Activated CD8-positive, alpha-beta memory T cell treated with anti-CD3 and anti-CD28 coated beads, Interleukin-2, amount 50 U/mL, for 24 hours (primary cell): Measurements from ENCODE around the gene IGFL2.
"Not testable (repeated sequence)": the region's sequence is repeated elsewhere in the genome, so short reads cannot be mapped to it uniquely, and the experiment has no call there.

Experiments
- DNase-seq: peaks from one replicate; pipeline ENCODE4 v3.0.0-alpha.2; 2020; ENCODE audit errors: extremely low read depth

Gene IGFL2

DNA sequence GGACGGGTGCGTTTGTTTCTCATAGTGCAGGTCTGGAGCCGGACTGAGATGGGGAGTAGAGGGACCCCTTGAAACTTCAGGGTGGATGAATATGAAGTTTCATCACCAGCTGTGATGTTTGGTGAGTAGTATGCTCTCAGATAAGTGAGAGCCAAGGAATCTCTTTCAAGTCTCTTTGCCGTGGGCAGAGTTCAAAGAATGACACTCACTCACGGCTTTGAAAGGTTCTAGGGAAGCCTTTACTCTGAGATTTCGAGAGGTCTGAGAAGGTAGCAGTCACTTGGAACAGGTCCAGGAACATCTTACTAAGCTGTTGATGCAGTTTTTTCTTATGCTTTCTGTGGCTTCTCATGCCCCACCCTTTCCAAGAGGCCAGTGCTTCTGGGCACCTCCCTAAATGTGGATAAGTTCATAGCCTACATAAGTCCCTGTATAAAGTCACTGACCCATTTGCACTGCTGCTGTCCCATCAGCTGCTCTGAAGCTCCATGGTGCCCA is at the start of gene IGFL2:
TSS of gene IGFL2 (plus strand) at position 448 of the 498 bp plus-strand sequence. CDS start at position 489, 41 bp downstream.
- DNase-seq: no peak

DNA sequence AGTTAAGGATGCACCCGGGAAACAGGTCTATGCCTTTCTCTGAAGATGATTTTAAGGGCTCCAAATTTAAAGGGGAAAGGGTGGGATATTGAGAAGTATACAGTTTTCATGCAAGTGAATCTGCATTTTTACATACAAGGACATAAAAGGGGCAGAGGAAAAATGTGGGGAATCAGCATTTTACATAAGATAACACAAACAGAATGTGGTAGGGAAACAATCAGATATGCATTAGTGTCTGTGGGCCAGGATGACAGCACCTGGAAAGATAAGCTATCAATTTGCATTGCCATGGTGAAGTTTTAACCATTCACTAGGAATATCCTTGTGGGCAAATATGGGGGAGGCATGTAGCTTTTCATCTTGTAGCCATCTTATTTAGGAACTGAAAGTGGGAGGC is 47.7 kb upstream of the IGFL2 start:
- DNase-seq: no peak

DNA sequence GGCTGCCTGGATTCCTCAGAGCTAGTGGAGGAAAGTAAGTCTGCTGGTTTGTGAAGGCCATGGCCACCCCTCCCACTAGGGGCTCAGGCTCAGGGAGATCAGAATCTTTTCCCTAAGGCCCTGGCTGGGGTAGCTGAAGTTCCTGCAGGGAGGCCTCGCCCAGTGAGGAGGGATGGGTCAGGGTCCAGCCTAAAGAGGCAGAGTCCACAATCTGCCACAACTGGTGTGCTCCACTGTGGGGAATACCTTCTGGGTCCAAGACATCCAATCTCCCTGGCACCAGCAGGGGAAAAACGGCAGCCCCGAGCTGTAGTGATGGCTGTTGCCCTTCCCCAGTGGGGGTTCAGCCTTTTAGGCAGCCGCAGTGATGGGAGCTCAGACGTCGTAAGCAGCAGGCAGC is 46.7 kb upstream of the IGFL2 start:
- DNase-seq: no peak

DNA sequence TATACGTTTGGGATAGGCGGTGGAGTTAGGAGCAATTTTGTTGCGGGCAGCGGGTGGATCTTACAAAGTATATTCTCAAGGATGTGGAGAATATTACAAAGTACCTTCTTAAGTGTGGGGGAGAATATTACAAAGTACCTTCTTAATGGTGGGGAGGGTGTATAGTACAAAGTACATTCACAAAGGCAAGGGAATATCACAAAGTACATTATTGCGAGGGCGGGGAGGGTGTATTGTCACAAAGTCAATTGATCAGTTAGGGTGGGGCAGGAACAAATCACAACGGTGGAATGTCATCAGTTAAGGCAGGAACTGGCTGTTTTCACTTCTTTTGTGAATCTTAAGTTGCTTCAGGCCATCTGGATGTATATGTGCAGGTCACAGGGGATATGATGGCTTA is 45.7 kb upstream of the IGFL2 start:
- not testable (repeated sequence) for DNase-seq

DNA sequence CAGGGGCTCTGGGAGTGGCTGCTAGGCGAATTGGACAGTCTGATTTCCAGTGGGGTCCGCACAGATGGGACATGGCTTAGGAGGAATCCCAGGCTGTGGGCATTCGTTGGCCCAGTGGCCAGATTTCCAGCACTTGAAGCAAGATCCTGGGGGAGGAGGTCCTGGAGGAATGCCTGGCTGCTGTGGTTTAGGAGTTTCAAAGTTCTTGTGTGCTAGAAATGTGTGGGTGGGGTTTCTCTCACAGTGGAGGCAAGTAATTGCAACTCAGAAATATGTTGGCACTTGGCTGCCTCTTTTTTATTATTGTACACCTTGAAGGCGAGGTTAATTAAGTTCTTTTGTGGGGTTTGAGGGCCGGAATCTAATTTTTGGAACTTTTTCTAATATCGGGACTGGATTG is 40.7 kb upstream of the IGFL2 start:
- DNase-seq: no peak

DNA sequence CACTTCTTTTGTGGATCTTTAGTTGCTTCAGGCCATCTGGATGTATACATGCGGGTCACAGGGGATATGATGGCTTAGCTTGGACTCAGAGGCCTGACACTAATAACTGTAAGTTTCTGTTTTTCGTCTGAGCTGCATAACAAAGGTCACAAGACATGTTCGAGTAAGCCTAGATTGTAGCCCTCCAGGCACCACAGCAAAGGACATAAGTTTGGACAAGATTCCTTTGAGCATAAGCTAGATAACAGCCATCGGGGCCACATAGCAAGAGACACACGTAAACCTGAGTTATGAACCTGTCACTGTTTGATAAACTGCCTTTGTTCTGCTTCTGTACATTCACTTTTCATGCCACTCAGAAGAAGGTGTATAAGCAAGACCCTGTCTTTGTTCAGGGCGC is 38.2 kb upstream of the IGFL2 start:
- DNase-seq: no peak

DNA sequence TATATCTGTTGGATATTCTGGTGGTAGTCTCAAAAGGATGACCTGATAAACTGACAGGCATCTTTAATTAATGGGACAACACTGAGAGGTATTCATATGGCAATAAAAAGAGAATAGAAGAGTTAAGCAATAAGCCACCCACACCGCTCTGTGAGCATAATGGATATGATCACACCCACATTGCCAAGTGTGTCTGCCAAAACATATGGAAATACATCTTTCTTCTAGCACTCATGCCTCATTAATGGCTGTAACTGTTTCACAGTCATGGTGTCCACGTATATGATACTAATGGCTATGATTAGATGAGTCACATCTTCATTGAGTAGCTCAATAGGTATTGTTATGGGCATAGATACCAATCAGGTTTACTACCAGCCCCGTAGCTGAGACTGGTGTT is 36.7 kb upstream of the IGFL2 start:
- DNase-seq: no peak

DNA sequence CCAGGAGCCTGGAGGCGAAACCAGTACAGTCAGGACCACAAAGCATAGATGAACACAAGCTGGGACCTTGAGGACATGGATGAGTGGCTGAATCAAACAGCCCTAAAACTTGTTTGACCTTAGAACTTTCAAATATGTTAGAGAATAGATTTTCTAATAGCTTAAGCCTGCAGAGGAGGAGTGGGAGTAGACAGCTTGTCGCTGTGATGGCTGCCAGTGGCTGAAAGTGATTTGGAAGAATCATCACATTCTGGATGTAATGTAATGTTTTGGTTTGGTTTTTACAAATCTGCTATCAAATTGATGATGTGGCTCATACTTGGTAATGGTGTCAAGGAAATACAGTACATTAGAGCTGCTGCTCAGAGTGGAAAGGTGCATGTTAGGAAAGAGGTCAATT is 35.5 kb upstream of the IGFL2 start:
- DNase-seq: no peak

DNA sequence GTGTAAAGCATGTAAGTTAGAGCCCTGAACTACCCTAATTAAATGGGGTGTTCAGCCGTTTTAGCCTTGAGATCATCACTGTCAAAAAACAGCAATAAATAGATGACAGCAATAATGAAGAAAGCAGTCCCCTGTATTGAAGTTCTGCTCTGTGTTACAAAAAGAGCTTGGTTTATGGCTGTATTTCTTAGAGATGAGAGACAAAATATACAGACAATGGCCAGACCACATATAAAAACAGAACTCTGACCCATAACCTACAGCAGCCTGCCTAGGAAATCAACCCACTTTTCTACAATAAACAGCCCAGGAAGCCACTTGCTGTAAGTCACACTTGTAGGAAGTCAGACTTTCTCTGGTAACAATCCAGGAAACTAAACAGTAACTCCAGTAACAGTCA is 34.3 kb upstream of the IGFL2 start:
- no peak for DNase-seq

DNA sequence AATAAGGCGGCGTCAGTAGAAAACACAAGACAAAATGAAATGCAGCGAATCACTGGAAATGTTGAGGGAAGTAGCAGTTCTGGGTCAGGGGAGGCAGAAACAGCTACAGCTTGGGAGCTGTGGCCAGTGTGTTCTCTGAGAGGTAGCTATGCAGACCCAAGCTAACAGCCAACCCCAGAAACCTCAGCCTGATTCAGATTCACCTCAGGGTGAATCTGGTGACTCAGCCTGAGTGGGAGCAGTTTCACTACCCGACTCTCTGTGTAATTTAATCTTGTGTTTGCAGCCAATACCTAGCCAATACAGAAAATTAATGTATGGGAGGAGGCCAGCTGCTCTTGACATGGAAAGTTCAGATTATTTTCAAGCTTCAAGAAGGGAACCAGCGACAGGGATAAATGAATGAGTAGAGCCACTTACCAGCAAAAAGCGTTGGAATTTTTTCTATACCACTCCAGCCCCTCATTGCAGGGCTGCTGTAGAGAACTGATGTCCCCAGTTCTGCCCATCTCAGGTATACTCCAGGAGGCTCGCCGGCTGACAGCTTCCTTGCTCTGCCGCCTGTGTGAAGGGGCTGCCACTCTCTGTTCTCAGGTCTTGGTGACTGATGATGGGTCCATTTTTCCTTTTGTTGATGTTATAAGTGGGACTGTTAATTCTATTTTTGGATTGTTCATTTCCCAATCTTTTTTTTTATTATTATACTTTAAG is 32.5 kb upstream of the IGFL2 start:
- DNase-seq: peak; percentile 10

DNA sequence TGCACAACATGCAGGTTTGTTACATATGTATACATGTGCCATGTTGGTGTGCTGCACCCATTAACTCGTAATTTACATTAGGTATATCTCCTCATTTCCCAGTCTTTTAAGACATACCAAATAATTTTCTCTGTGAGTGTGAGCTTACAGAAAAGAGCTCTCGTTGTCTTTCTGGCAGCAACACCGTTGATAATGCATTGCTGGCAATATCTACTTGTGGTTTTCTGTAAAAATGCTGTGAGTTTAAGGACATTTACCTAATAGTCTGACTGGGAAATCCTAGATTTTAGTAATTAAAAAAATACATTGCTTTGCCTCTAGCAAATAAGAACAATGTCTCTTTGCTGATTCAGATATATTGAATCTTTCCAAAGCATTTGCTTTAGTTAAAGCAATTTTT is 31.9 kb upstream of the IGFL2 start:
- DNase-seq: no peak

DNA sequence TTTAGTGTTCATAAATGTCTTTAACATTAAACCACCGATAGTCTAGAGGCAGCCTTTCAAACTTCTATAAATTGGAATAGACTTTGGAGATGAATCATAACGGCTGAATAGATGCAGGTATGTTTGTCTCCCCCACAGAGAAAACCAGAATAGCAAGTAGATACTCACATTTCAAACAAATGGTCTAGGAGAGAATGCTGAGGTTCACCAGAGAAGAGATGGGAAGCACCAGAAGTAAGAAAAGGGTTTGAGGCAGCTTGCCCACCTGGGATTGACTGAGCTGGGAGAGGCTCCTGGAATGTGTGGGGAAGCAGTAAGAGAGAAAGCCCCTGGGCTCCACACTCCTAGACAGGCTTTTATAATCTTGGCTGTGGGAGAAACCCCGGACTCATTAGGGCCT is 29.9 kb upstream of the IGFL2 start:
- DNase-seq: no peak

DNA sequence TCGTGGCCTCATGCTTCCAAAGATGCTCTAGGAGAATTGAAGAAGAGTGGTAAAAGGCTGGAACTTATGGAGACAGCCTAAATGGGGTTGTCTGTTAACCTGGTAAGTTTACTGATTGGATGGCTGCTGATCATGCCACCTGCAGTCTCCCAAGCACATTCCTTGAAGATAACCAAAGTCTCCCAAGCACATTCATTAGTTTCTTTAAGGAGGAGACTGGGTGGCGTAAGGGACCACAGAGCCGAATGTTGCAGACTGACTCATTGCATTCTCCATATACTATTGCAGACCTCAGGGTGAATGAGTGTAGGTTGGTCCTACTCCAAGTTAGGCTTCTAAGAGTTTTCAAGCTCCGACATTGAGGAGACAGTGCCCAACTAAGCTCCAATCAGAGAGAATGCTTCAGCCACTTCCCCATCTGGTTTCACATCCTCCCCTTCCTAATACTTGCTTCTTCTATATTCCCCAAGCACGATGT is 23.4 kb upstream of the IGFL2 start, which contains the start of gene IGFL3:
TSS of gene IGFL3 (minus strand) at position 51 of the 478 bp plus-strand sequence. CDS start at position 12, 39 bp downstream.
- DNase-seq: no peak

DNA sequence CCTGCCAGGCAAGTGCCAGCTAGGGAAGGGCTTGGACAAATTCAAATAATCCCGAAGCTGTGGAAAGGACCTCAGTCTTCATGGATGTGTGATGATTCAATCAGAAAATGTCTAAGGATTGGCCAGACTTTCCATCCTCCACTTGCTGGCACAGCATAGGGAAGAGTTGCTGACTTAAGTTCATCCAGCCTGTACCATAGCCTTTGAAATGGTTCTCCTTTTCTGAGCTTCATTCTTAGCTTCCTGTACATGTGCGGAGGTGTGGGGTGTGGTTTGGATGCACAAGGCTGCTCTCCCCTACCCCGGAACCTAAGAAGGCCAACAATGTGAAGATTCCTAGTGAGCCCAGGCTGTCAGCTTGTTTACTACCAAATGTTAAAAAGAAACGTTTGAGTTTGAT is 22.6 kb upstream of the IGFL2 start:
- no peak for DNase-seq

DNA sequence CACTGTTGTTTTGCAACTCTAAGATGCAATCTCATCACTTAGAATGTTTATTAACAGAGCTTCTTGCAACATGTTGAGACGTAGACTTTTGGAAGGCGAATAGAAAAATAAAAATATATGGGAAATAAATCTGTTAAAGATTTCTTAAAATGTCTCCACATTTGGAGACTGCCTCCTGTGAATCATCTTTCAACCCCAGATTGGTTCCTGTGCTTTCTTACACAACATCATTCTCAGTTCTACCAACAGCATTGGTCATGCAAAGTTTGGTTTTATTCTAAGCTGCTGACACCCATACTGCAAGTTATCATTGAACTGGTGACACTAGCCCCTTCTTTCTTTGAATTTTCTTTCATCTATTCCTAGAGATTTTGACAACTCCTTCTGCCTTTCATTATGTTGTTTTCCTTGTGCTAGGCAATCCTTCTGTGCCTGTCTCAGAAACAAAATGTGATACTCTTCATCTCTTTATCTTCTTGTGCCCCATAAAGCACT is 21.9 kb upstream of the IGFL2 start:
- DNase-seq: no peak

DNA sequence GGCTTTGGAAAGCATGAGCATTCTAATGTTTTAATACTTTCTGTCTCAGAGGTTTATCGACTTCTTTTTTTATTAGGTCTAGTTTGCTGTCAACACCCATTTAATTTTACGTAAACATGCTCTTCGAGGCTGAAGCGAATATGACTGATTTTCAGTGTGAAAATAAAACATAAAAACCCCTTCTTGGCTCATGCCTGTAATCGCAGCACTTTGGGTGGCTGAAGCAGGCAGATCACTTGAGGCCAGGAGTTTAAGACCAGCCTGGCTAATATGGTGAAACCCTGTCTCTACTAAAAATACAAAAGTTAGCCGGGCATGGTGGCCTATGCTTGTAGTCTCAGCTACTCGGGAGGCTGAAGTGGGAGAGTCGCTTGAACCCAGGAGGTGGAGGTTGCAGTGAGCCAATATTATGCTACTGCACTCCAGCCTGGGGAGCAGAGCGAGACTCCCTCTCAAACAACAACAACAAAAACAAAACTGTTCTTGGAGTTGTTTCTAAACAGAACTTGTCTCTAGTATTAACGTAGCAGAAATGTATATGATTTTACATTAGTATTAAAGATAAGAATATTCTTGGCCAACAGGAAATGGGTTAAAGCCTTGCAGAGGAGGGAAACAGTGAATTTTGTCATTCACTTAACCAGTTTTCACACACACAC is 16.4 kb upstream of the IGFL2 start:
- no peak for DNase-seq

DNA sequence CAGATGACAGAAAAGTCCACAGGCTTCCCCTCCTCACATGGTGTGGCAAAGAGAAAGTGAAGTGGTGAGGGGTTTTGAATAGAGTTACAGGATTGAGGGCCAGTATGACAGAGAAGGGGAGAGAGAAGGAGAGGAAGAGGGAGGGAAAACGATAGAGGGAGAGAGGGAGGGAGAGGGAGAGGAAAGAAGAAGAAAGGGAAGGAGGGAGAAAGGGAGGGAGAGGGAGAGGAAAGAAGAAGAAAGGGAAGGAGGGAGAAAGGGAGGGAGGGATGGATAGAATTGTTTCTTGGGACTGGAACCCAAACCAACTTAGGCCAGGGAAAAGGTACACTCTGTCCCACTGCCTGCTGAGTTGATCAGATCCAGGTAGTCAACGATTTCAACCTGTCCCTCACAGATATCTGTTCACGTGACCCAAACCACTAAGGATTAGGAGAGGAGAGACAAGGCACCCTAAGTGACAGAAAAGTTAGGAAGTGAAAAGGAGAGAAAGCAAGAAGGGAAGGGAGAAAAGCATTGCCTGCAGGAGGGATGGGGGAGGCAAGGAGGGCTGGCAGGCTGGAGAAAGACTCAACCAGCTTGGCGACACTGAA is 15.4 kb upstream of the IGFL2 start:
- no peak for DNase-seq

DNA sequence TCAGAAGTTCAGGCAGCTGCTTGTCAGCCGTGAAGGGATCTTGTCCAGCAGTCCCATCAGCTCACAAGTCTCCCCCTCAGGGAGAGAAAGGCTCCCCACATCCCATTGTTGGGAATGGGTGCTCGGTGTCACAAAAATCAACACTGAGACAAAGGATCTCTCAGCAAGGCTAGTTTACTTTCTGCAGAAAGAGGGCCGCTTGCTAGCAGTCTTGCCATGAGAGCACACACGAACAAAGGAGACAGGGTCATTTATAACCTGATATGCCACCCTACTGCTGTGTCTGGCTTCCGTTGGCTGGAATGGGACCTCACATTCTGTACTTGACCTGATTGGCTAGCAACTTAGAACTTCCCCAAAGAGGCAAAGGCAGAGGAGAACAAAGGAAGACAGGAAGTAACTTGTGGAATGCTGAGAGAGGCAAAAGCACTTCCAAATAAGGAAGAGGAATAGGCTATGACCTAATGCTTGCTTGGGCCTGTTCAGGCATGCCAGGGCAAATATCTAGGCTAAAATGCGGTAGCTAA is 14.9 kb upstream of the IGFL2 start:
- no peak for DNase-seq

DNA sequence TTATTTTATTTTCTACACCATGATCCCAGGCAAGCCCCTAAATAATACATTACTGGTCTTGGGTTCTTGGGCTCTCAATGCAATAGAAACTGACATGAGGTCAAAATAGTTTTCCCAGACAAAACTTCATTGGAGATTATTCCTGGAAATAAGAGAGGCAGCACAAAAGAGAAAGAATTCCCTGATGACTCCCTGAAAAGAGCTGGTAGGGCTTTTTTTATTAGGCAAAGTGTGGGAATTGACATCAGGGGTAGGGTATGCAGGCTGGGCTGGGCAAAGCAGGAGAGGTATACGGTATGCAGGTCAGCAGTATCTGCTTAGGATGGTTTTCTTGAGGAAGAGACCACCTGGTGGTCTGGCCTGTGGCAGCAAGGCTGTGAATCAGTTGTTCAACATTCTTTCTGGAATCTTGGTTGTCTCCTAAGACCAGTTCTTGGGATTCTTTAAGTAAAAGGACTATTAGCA is 14.2 kb upstream of the IGFL2 start:
- DNase-seq: no peak

DNA sequence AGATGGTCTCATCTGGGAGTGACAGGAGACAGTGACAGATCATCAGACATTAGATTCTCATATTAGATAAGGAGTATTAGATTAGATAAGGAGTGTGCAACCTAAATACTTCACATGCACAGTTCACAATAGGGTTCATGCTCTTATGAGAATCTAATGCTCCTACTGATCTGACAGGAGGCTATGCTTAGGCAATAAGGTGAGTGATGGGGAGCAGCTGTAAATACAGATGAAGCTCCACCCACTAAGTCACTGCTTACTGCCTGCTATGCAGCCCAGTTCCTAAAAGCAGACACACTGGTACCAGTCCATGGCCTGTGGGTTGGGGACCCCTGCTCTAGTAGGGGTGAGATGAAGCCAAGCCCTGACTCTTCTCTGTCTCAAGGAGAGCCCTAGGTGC is 13.5 kb upstream of the IGFL2 start:
- no peak for DNase-seq

DNA sequence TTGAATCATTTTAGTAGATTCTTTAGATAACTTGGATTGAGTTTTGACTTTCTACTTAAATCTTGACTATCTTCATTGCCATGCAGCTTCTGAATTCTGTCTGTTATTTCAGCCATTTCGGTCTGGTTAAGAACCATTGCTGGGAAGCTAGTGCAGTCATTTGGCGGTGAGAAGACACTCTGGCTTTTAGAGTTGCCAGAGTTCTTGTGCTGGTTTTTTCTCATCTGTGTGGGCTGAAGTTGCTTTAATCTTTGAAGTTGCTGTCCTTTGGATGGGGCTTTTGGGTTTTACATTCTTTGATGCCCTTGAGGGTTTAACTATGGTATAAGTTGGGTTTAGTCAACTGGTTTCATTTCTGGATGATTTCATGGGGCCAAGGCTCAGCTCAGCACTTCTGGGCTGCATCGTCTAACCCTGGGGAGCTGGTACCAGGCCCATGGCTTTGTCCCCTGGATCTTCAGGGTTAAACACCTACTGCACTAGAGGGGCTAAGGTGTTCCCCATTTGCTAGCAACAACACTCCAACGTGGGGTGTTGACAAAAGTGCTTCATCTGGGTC is 10.0 kb upstream of the IGFL2 start:
- no peak for DNase-seq

DNA sequence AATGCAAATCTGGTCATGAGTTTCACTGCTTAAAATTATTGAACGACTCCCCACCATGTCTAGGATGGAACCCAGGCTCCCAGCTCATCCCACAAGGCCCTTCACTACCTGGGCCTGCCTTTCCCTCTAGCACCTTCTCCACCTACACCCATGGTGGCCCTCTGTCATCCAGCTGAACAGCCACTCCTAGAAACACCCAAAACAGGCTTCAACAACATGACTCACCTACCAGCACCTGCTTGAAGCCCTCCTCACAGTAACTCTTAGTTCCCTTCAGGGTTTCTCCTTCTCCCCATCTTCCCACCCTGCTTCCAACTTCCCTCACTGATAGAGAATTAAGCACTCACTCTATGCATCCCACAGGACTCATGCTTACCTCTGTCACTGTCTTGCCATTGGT is 6.6 kb upstream of the IGFL2 start:
- DNase-seq: no peak
